Measurements from ENCODE around the gene MTR.

DNA sequence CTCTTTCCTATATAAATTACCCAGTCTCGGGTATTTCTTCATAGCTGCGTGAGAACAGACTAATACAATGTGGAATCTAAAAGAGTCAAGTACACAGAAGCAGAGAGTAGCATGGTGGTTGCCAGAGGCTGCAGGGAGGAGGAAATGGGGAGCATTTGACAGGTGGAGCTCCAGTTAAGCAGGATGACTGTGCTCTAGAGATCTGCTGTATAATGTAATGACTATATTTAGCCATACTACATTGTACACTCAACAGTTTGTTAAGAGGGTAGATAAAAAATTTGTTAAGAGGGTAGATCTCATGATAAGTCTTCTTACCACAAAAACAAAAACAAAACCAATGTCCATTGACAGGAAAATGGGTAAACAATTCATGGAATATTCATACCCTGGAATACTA lies 127.1 kb downstream of the MTR start:
- TF ChIP-seq, protein P1, sequence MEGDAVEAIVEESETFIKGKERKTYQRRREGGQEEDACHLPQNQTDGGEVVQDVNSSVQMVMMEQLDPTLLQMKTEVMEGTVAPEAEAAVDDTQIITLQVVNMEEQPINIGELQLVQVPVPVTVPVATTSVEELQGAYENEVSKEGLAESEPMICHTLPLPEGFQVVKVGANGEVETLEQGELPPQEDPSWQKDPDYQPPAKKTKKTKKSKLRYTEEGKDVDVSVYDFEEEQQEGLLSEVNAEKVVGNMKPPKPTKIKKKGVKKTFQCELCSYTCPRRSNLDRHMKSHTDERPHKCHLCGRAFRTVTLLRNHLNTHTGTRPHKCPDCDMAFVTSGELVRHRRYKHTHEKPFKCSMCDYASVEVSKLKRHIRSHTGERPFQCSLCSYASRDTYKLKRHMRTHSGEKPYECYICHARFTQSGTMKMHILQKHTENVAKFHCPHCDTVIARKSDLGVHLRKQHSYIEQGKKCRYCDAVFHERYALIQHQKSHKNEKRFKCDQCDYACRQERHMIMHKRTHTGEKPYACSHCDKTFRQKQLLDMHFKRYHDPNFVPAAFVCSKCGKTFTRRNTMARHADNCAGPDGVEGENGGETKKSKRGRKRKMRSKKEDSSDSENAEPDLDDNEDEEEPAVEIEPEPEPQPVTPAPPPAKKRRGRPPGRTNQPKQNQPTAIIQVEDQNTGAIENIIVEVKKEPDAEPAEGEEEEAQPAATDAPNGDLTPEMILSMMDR (IDR thresholded peaks at IDR 0.05): no peak
- TF ChIP-seq POLR2A (IDR thresholded peaks at IDR 0.05): no peak

All from thyroid gland (tissue), 4 donors.